Measurements from ENCODE around the gene GARIN5B.

The GARIN5B gene

GRCh38 chr19:55385724-55386492 is 22.8 kb upstream of the GARIN5B start, which contains the start of gene RPL28:
Gene RPL28, plus strand, starts transcription at chr19:55385932. Its CDS starts 426 bp downstream, at chr19:55386358.
- TF ChIP-seq CTCF (IDR thresholded peaks at IDR 0.05; ENCODE audit: low read length) (no peak), EZH2 (IDR thresholded peaks at IDR 0.05; ENCODE audit: borderline replicate concordance, low read length) (no peak)
- Histone ChIP-seq H3K36me3 (ENCODE audit: insufficient read depth, low read length) (peaks cover 50% of the 10 kb centered on the region), H3K4me2 (ENCODE audit: low read length) (peak within 1 kb of the TSS; percentile 93), H2AFZ (ENCODE audit: low read length) (no peak within 1 kb of the TSS), H3K4me1 (ENCODE audit: insufficient read depth, low read length, severe bottlenecking) (peaks cover 47% of the 10 kb centered on the region), H3K27ac (ENCODE audit: low read depth, low read length, poor library complexity, severe bottlenecking) (peak within 1 kb of the TSS; percentile 92), H3K9me3 (ENCODE audit: low read length) (no peaks in the 10 kb centered on the region), H3K4me3 (ENCODE audit: low read depth, low read length, poor library complexity, severe bottlenecking) (peak within 1 kb of the TSS; percentile 94), H3K9ac (ENCODE audit: low read length) (peak within 1 kb of the TSS; percentile 96), H3F3A (ENCODE audit: insufficient read depth, low read length) (no peaks in the 10 kb centered on the region), H3K9me2 (ENCODE audit: low read depth, low read length) (no peaks in the 10 kb centered on the region), H3K79me2 (ENCODE audit: insufficient read depth, low read length) (no peaks in the 10 kb centered on the region), H4K20me1 (ENCODE audit: insufficient read depth, low read length) (no peaks in the 10 kb centered on the region), H3K27me3 (ENCODE audit: insufficient read depth, low read length) (no peaks in the 10 kb centered on the region)

GRCh38 chr19:55384920-55385723 is 22.1 kb upstream of the GARIN5B start:
- no peaks in the 10 kb centered on the region for H3K27me3 ChIP-seq (ENCODE audit: insufficient read depth, low read length)
- H3K79me2 ChIP-seq (ENCODE audit: insufficient read depth, low read length): no peaks in the 10 kb centered on the region
- peak overlapping the region; percentile 88 for H3K9ac ChIP-seq (ENCODE audit: low read length)
- peak overlapping the region; percentile 93 for H3K4me2 ChIP-seq (ENCODE audit: low read length)
- no peaks in the 10 kb centered on the region for H3K9me2 ChIP-seq (ENCODE audit: low read depth, low read length)
- H4K20me1 ChIP-seq (ENCODE audit: insufficient read depth, low read length): no peaks in the 10 kb centered on the region
- peaks cover 47% of the 10 kb centered on the region for H3K4me1 ChIP-seq (ENCODE audit: insufficient read depth, low read length, severe bottlenecking)
- TF ChIP-seq CTCF (IDR thresholded peaks at IDR 0.05; ENCODE audit: low read length) (no peak), EZH2 (IDR thresholded peaks at IDR 0.05; ENCODE audit: borderline replicate concordance, low read length) (no peak)
- H3K4me3 ChIP-seq (ENCODE audit: low read depth, low read length, poor library complexity, severe bottlenecking): peak overlapping the region; percentile 94
- H3K27ac ChIP-seq (ENCODE audit: low read depth, low read length, poor library complexity, severe bottlenecking): peak overlapping the region; percentile 92
- no peaks in the 10 kb centered on the region for H3F3A ChIP-seq (ENCODE audit: insufficient read depth, low read length)
- H2AFZ ChIP-seq (ENCODE audit: low read length): no peak overlapping the region
- H3K9me3 ChIP-seq (ENCODE audit: low read length): no peaks in the 10 kb centered on the region
- H3K36me3 ChIP-seq (ENCODE audit: insufficient read depth, low read length): peaks cover 43% of the 10 kb centered on the region

- H3K4me1 ChIP-seq (ENCODE audit: insufficient read depth, low read length, severe bottlenecking): peaks cover 42% of the 10 kb centered on the region
- peak within 1 kb of the TSS; percentile 94 for H3K4me3 ChIP-seq (ENCODE audit: low read depth, low read length, poor library complexity, severe bottlenecking)
- no peaks in the 10 kb centered on the region for H3K79me2 ChIP-seq (ENCODE audit: insufficient read depth, low read length)
- H3K9me3 ChIP-seq (ENCODE audit: low read length): no peaks in the 10 kb centered on the region
- no peaks in the 10 kb centered on the region for H3K27me3 ChIP-seq (ENCODE audit: insufficient read depth, low read length)
- peak within 1 kb of the TSS; percentile 92 for H3K27ac ChIP-seq (ENCODE audit: low read depth, low read length, poor library complexity, severe bottlenecking)
- H3K9me2 ChIP-seq (ENCODE audit: low read depth, low read length): no peaks in the 10 kb centered on the region
- peak within 1 kb of the TSS; percentile 93 for H3K4me2 ChIP-seq (ENCODE audit: low read length)
- no peak for TF ChIP-seq EZH2 (IDR thresholded peaks at IDR 0.05; ENCODE audit: borderline replicate concordance, low read length)
- TF ChIP-seq CTCF (IDR thresholded peaks at IDR 0.05; ENCODE audit: low read length): no peak
- peak within 1 kb of the TSS; percentile 88 for H3K9ac ChIP-seq (ENCODE audit: low read length)
- H2AFZ ChIP-seq (ENCODE audit: low read length): no peak within 1 kb of the TSS
- no peaks in the 10 kb centered on the region for H3F3A ChIP-seq (ENCODE audit: insufficient read depth, low read length)
- no peaks in the 10 kb centered on the region for H4K20me1 ChIP-seq (ENCODE audit: insufficient read depth, low read length)
- H3K36me3 ChIP-seq (ENCODE audit: insufficient read depth, low read length): peaks cover 35% of the 10 kb centered on the region
These were observed 21.3 kb upstream of the GARIN5B start, which contains the start of gene TMEM238 for GRCh38 chr19:55384131-55384919. Gene TMEM238, minus strand, starts transcription at chr19:55384292. Its CDS starts 33 bp downstream, at chr19:55384259.
